H9 (cell line): ENCODE results near the gene GABRR3. TPM values are rescaled to one million over a fixed set of nuclear protein-coding genes. Genes with fewer than 3 reads are reported as not detected.

Experiments used
- DNase-seq: peaks from one replicate; pipeline ENCODE4 v3.0.0-alpha.2; 2017
- H2AFZ ChIP-seq: one replicate; pipeline ENCODE4 v1.6.1; 2013; ENCODE audit warnings: mild to moderate bottlenecking, low read length, control low read depth, moderate library complexity
- H2AK5ac ChIP-seq: 2 replicates; pipeline ENCODE4 v1.6.1; 2013; ENCODE audit warnings: low read length, control low read depth, mixed read lengths; ENCODE audit not compliant: insufficient read length
- H2BK120ac ChIP-seq: one replicate; pipeline ENCODE4 v1.6.1; 2013; ENCODE audit warnings: low read depth, mild to moderate bottlenecking, low read length, control low read depth, inconsistent platforms; ENCODE audit not compliant: poor library complexity, severe bottlenecking
- H2BK12ac ChIP-seq: 2 replicates; pipeline ENCODE4 v1.6.1; 2013; ENCODE audit warnings: low read length, control low read depth, mixed read lengths, low read depth; ENCODE audit not compliant: insufficient read length
- H2BK15ac ChIP-seq: 2 replicates; pipeline ENCODE4 v1.6.1; 2013; ENCODE audit warnings: low read depth, low read length, control low read depth
- H2BK20ac ChIP-seq: one replicate; pipeline ENCODE4 v1.6.1; 2013; ENCODE audit warnings: low read depth, mild to moderate bottlenecking, low read length, control low read depth, inconsistent platforms; ENCODE audit not compliant: poor library complexity, severe bottlenecking
- H2BK5ac ChIP-seq: 2 replicates; pipeline ENCODE4 v1.6.1; 2013; ENCODE audit warnings: low read length, control low read depth, mixed read lengths; ENCODE audit not compliant: insufficient read length
- H3K14ac ChIP-seq: 2 replicates; pipeline ENCODE4 v1.6.1; 2013; ENCODE audit warnings: low read length, control low read depth; ENCODE audit not compliant: insufficient read depth
- H3K18ac ChIP-seq: 2 replicates; pipeline ENCODE4 v1.6.1; 2013; ENCODE audit warnings: low read depth, mild to moderate bottlenecking, mixed read lengths, low read length, control low read depth; ENCODE audit not compliant: insufficient read length
- H3K23ac ChIP-seq: 2 replicates; pipeline ENCODE4 v1.6.1; 2013; ENCODE audit warnings: low read length, control low read depth, mixed read lengths, low read depth; ENCODE audit not compliant: insufficient read length
- H3K23me2 ChIP-seq: 2 replicates; pipeline ENCODE4 v1.6.1; 2013; ENCODE audit warnings: low read depth, mild to moderate bottlenecking, mixed read lengths, low read length, control low read depth; ENCODE audit not compliant: insufficient read length, poor library complexity, severe bottlenecking
- H3K27ac ChIP-seq: 2 replicates; pipeline ENCODE4 v1.5.1; 2013; ENCODE audit warnings: low read length, control low read depth, mixed read lengths, low read depth; ENCODE audit not compliant: insufficient read length
- H3K27me3 ChIP-seq: 2 replicates; pipeline ENCODE4 v1.6.1; 2013; ENCODE audit warnings: low read length, control low read depth, inconsistent platforms; ENCODE audit not compliant: insufficient read depth
- H3K4ac ChIP-seq: 2 replicates; pipeline ENCODE4 v1.6.1; 2013; ENCODE audit warnings: low read depth, mild to moderate bottlenecking, control low read depth, inconsistent platforms, low read length, moderate library complexity
- H3K4me1 ChIP-seq: 2 replicates; pipeline ENCODE4 v1.6.1; 2013; ENCODE audit warnings: low read length, control low read depth, inconsistent platforms; ENCODE audit not compliant: insufficient read depth
- H3K4me2 ChIP-seq: 2 replicates; pipeline ENCODE4 v1.6.1; 2013; ENCODE audit warnings: low read length, control low read depth, mixed read lengths; ENCODE audit not compliant: insufficient read length, insufficient read depth
- H3K56ac ChIP-seq: 2 replicates; pipeline ENCODE4 v1.6.1; 2013; ENCODE audit warnings: low read depth, mild to moderate bottlenecking, mixed read lengths, low read length, control low read depth; ENCODE audit not compliant: insufficient read length
- H3K79me1 ChIP-seq: 2 replicates; pipeline ENCODE4 v1.6.1; 2013; ENCODE audit warnings: low read depth, mild to moderate bottlenecking, moderate library complexity, low read length, control low read depth, inconsistent platforms; ENCODE audit not compliant: insufficient read depth, poor library complexity, severe bottlenecking
- H3K79me2 ChIP-seq: 2 replicates; pipeline ENCODE4 v1.6.1; 2013; ENCODE audit warnings: low read length, control low read depth, inconsistent platforms; ENCODE audit not compliant: insufficient read depth
- H3K9ac ChIP-seq: 2 replicates; pipeline ENCODE4 v1.6.1; 2013; ENCODE audit warnings: low read length, control low read depth, mixed read lengths; ENCODE audit not compliant: insufficient read length; ENCODE audit errors: extremely low read depth
- H3K9me3 ChIP-seq: one replicate; pipeline ENCODE4 v1.6.1; 2013; ENCODE audit warnings: low read depth, low read length, inconsistent platforms; ENCODE audit not compliant: control insufficient read depth
- H3T11ph ChIP-seq: one replicate; pipeline ENCODE4 v1.6.1; 2013; ENCODE audit warnings: mild to moderate bottlenecking, low read length, control low read depth, inconsistent platforms
- H4K20me1 ChIP-seq: one replicate; pipeline ENCODE4 v1.6.1; 2013; ENCODE audit not compliant: control insufficient read depth, insufficient read length, insufficient read depth
- H4K5ac ChIP-seq: 2 replicates; pipeline ENCODE4 v1.6.1; 2013; ENCODE audit warnings: low read depth, mild to moderate bottlenecking, mixed read lengths, low read length, control low read depth; ENCODE audit not compliant: insufficient read length
- H4K8ac ChIP-seq: replicated peaks from 2 replicates; pipeline ENCODE4 v1.6.1; 2013; ENCODE audit warnings: low read length, control low read depth, mixed read lengths, low read depth; ENCODE audit not compliant: insufficient read length
- H4K91ac ChIP-seq: 2 replicates; pipeline ENCODE4 v1.6.1; 2013; ENCODE audit warnings: low read depth, mild to moderate bottlenecking, moderate library complexity, mixed read lengths, low read length, control low read depth; ENCODE audit not compliant: insufficient read length
- H3K27ac Mint-ChIP-seq, 3 experiments: 2 replicates in 2 of 3; 3 replicates in 1 of 3; pipeline ENCODE4 v1.8.0; 2020 to 2021; ENCODE audit warnings: mixed read lengths in 3 of 3, mild to moderate bottlenecking in 1 of 3, moderate library complexity in 1 of 3
- H3K27me3 Mint-ChIP-seq: 2 replicates; pipeline ENCODE4 v1.8.0; 2021; ENCODE audit warnings: low read depth, mild to moderate bottlenecking, moderate library complexity, mixed read lengths
- H3K36me3 Mint-ChIP-seq, 3 experiments: 2 replicates in 2 of 3; 3 replicates in 1 of 3; pipeline ENCODE4 v1.8.0; 2020 to 2021; ENCODE audit warnings: low read depth in 3 of 3, mixed read lengths in 3 of 3; ENCODE audit not compliant: insufficient read depth in 1 of 3
- H3K4me1 Mint-ChIP-seq, 2 experiments: 2 replicates each; pipeline ENCODE4 v1.8.0; 2020; ENCODE audit warnings: mixed read lengths in 2 of 2
- H3K4me3 Mint-ChIP-seq, 2 experiments: 2 replicates in 1 of 2; 3 replicates in 1 of 2; pipeline ENCODE4 v1.8.0; 2020 to 2021; ENCODE audit warnings: mild to moderate bottlenecking in 2 of 2, mixed read lengths in 2 of 2, moderate library complexity in 1 of 2
- H3K9me3 Mint-ChIP-seq, 2 experiments: 2 replicates in 1 of 2; 3 replicates in 1 of 2; pipeline ENCODE4 v1.8.0; 2020; ENCODE audit warnings: mild to moderate bottlenecking in 2 of 2, mixed read lengths in 2 of 2, moderate library complexity in 1 of 2
- CTCF ChIP-seq: fragments of 200-600 bp; sonication (generic); conservative IDR thresholded peaks from 3 replicates; pipeline ENCODE4 v1.8.0; 2021; ENCODE audit warnings: antibody characterized with exemption, mild to moderate bottlenecking
- WGBS: extraction: QIAGEN DNeasy Blood & Tissue Kit; methylation state at CpG from one replicate; pipeline ENCODE4 v1.1.7; 2013; ENCODE audit warnings: missing lambda C conversion rate, low lambda C conversion rate, mixed read lengths; ENCODE audit not compliant: insufficient read length; ENCODE audit errors: extremely low coverage; 5-methylcytosine and 5-hydroxymethylcytosine counted together
- total RNA-seq: library from RNA; stranded (reverse); gene quantifications from 2 replicates; pipeline ENCODE4 v1.2.1, GENCODE V29; 2021

GABRR3 gene
- total RNA-seq, 1 experiment from 2014 or later, result not detected

GRCh38 chr3:97940034-97940433, 95.1 kb downstream of the GABRR3 start:
- H2BK20ac ChIP-seq, result no peak overlapping the region
- no peak overlapping the region for H3K18ac ChIP-seq
- no peak overlapping the region for H2BK120ac ChIP-seq
- H3K9ac ChIP-seq, result no peak overlapping the region
- no peaks in the 10 kb centered on the region for H3K4me1 Mint-ChIP-seq
- no peak overlapping the region for H3K4me2 ChIP-seq
- no peaks in the 10 kb centered on the region for H3K23me2 ChIP-seq
- no peaks in the 10 kb centered on the region for H3K27me3 Mint-ChIP-seq
- peak; percentile 47; the same call in 2 of the 3 replicates for TF ChIP-seq CTCF
- H3K9me3 Mint-ChIP-seq, result no peaks in the 10 kb centered on the region
- no CpG with 5 or more reads among the region's 1 CpG for WGBS
- H2BK12ac ChIP-seq, result no peak overlapping the region
- no peak overlapping the region for H4K8ac ChIP-seq
- H4K20me1 ChIP-seq, result no peaks in the 10 kb centered on the region
- no peak overlapping the region for H3K4ac ChIP-seq
- H2BK5ac ChIP-seq, result no peak overlapping the region
- no peak overlapping the region for H3K4me3 Mint-ChIP-seq
- H3K79me2 ChIP-seq, result no peaks in the 10 kb centered on the region
- H3K9me3 ChIP-seq, result no peaks in the 10 kb centered on the region
- no peak for DNase-seq
- H3K27ac ChIP-seq, result no peak overlapping the region
- H3K23ac ChIP-seq, result no peak overlapping the region
- no peaks in the 10 kb centered on the region for H3K79me1 ChIP-seq
- H2BK15ac ChIP-seq, result no peak overlapping the region
- H3K56ac ChIP-seq, result no peak overlapping the region
- no peaks in the 10 kb centered on the region for H3K27me3 ChIP-seq
- H3K27ac Mint-ChIP-seq, result no peak overlapping the region
- H3K36me3 Mint-ChIP-seq, result peaks cover 0 to 15% (median 7%) of the 10 kb centered on the region in 3 experiments; a peak in 4 of 7 replicates
- no peak overlapping the region for H3K14ac ChIP-seq
- no peak overlapping the region for H4K91ac ChIP-seq
- no peaks in the 10 kb centered on the region for H3K4me1 ChIP-seq
- H2AFZ ChIP-seq, result no peak overlapping the region
- H2AK5ac ChIP-seq, result no peak overlapping the region
- H4K5ac ChIP-seq, result no peak overlapping the region
- H3T11ph ChIP-seq, result no peak overlapping the region
